A549 (cell line): ENCODE measurements around the gene MAT1A. TPM values are rescaled to one million over a fixed set of nuclear protein-coding genes. Genes with fewer than 3 reads are reported as not detected.

ENCODE experiments used
- ATAC-seq, 2 experiments: fragments of 200-7000 bp in 1 of 2; fragments of >200 bp in 1 of 2; cut with Nextera tagmentation in 1 of 2; cut with Tn5 transposase in 1 of 2; 3 replicates each; pipeline versions ENCODE4 v1.8.0 to v1.9.1; 2018 to 2020; ENCODE audit warnings: mild to moderate bottlenecking in 1 of 2, moderate library complexity in 1 of 2
- CTCF ChIA-PET: fragments of 300-600 bp; sonication (Branson Sonifier 250); formaldehyde crosslinking; extraction: SDS; loops from one replicate; lab custom pipeline; 2021; ENCODE audit warnings: antibody characterized with exemption, inconsistent platforms; lab: Yijun Ruan, JAX
- POLR2A ChIA-PET: fragments of 350-600 bp; formaldehyde crosslinking; extraction: SDS; loops from one replicate; lab custom pipeline; 2021; ENCODE audit warnings: antibody characterized with exemption, inconsistent platforms; lab: Yijun Ruan, JAX
- DNase-seq, 2 experiments: peaks; one replicate each; pipeline versions ENCODE4 v3.0.0 to v3.0.0-alpha.2; 2011 to 2016; ENCODE audit warnings: low read depth in 1 of 2, low spot score in 1 of 2
- FAIRE-seq: peaks from 2 replicates; lab custom pipeline; 2011; peaks lifted over from hg19 to GRCh38; lab: Jason Lieb, UNC
- H3K27ac ChIP-seq, 2 experiments: fragments of >200 bp; sonication (Bioruptor Twin); formaldehyde crosslinking; 3 replicates each; pipeline ENCODE4 v1.5.1; 2016 to 2017
- H3K4me1 ChIP-seq: fragments of >200 bp; sonication (Bioruptor Twin); formaldehyde crosslinking; 3 replicates; pipeline ENCODE4 v1.6.1; 2016
- H3K4me2 ChIP-seq: fragments of >200 bp; sonication (Bioruptor Twin); formaldehyde crosslinking; 3 replicates; pipeline ENCODE4 v1.6.1; 2016
- H3K4me3 ChIP-seq: fragments of >200 bp; sonication (Bioruptor Twin); formaldehyde crosslinking; 3 replicates; pipeline ENCODE4 v1.5.1; 2016
- H3K9me3 ChIP-seq: fragments of >200 bp; sonication (Bioruptor Twin); formaldehyde crosslinking; 3 replicates; pipeline ENCODE4 v1.6.1; 2016
- ATOH8 ChIP-seq: fragments of 250-450 bp; sonication (Bioruptor Pico); IDR thresholded peaks from 2 replicates; pipeline ENCODE4 v1.5.0; 2020; ENCODE audit warnings: low read depth, mild to moderate bottlenecking, moderate library complexity
- BCL3 ChIP-seq: fragments of >200 bp; sonication (Bioruptor Twin); formaldehyde crosslinking; IDR thresholded peaks from 3 replicates; pipeline ENCODE4 v1.6.1; 2016
- CBX2 ChIP-seq: fragments of 200-600 bp; sonication (generic); IDR thresholded peaks from 2 replicates; pipeline ENCODE4 v1.6.1; 2016; ENCODE audit warnings: low read depth, mild to moderate bottlenecking, borderline replicate concordance
- CHD4 ChIP-seq: fragments of 200-600 bp; sonication (generic); IDR thresholded peaks from 2 replicates; pipeline ENCODE4 v1.6.1; 2016; ENCODE audit warnings: antibody characterized with exemption, mild to moderate bottlenecking, borderline replicate concordance
- EHF ChIP-seq: fragments of 250-450 bp; sonication (Bioruptor Pico); IDR thresholded peaks from 2 replicates; pipeline ENCODE4 v1.5.0; 2020; ENCODE audit warnings: mild to moderate bottlenecking
- ESRRA ChIP-seq: fragments of 150-350 bp; IDR thresholded peaks from 2 replicates; pipeline ENCODE4 v1.6.1; 2014; ENCODE audit warnings: mild to moderate bottlenecking, low read length, borderline replicate concordance
- FOSB ChIP-seq: fragments of 250-450 bp; sonication (Bioruptor Pico); IDR thresholded peaks from 2 replicates; pipeline ENCODE4 v1.5.0; 2020; ENCODE audit warnings: mild to moderate bottlenecking, moderate library complexity
- FOXS1 ChIP-seq: fragments of 250-450 bp; sonication (Bioruptor Pico); IDR thresholded peaks from 2 replicates; pipeline ENCODE4 v1.5.0; 2020; ENCODE audit warnings: mild to moderate bottlenecking, moderate library complexity
- HMGXB4 ChIP-seq: fragments of 250-450 bp; sonication (Bioruptor Pico); IDR thresholded peaks from 2 replicates; pipeline ENCODE4 v1.5.0; 2021; ENCODE audit warnings: mild to moderate bottlenecking, moderate library complexity, borderline replicate concordance
- HOXA7 ChIP-seq: fragments of 250-450 bp; sonication (Bioruptor Pico); IDR thresholded peaks from 2 replicates; pipeline ENCODE4 v1.5.0; 2020; ENCODE audit warnings: mild to moderate bottlenecking, moderate library complexity
- MAFK ChIP-seq: fragments of 450-650 bp; IDR thresholded peaks from 2 replicates; pipeline ENCODE4 v1.6.1; 2014; ENCODE audit not compliant: partially characterized antibody
- MAZ ChIP-seq: fragments of 150-350 bp; IDR thresholded peaks from 2 replicates; pipeline ENCODE4 v1.6.1; 2014; ENCODE audit warnings: antibody characterized with exemption, low read depth, low read length, borderline replicate concordance
- NPAS2 ChIP-seq: fragments of 250-450 bp; sonication (Bioruptor Pico); IDR thresholded peaks from 2 replicates; pipeline ENCODE4 v1.8.0; 2022; ENCODE audit warnings: mild to moderate bottlenecking, moderate library complexity, borderline replicate concordance
- NR3C1 ChIP-seq: fragments of >200 bp; sonication (Bioruptor Twin); formaldehyde crosslinking; IDR thresholded peaks from 3 replicates; pipeline ENCODE4 v1.6.1; 2017
- RFX5 ChIP-seq: fragments of 450-650 bp; IDR thresholded peaks from 2 replicates; pipeline ENCODE4 v1.7.1; 2014; ENCODE audit warnings: antibody characterized with exemption, mild to moderate bottlenecking, moderate library complexity
- SMC3 ChIP-seq: fragments of >200 bp; sonication (Bioruptor Twin); formaldehyde crosslinking; IDR thresholded peaks from 3 replicates; pipeline ENCODE4 v1.6.1; 2018; ENCODE audit warnings: inconsistent platforms
- SREBF2 ChIP-seq: fragments of 450-650 bp; IDR thresholded peaks from 2 replicates; pipeline ENCODE4 v1.6.1; 2014; ENCODE audit warnings: mild to moderate bottlenecking, moderate library complexity
- TP53 ChIP-seq: fragments of 250-450 bp; sonication (Bioruptor Pico); IDR thresholded peaks from 2 replicates; pipeline ENCODE4 v1.5.0; 2021; ENCODE audit warnings: mild to moderate bottlenecking, moderate library complexity
- USF2 ChIP-seq: fragments of 450-650 bp; IDR thresholded peaks from 2 replicates; pipeline ENCODE4 v1.6.1; 2014; ENCODE audit warnings: antibody characterized with exemption
- ZSCAN20 ChIP-seq: fragments of 250-450 bp; sonication (Bioruptor Pico); IDR thresholded peaks from 2 replicates; pipeline ENCODE4 v1.8.0; 2022; ENCODE audit warnings: mild to moderate bottlenecking, moderate library complexity
- WGBS: methylation state at CpG from one replicate; pipeline ENCODE4 v1.1.6; 2017; ENCODE audit errors: missing lambda C conversion rate; 5-methylcytosine and 5-hydroxymethylcytosine counted together
- polyA plus RNA-seq, 4 experiments: library from polyadenylated mRNA; depleted of rRNA in 3 of 4; stranded (reverse); fragments of >200 nt; fragmentation: RNase III in 1 of 4; extraction: RNeasy Plus Mini Kit Qiagen cat#74134 plus additional on column Dnase treatment in 1 of 4; gene quantifications; 2 replicates in 3 of 4; 3 replicates in 1 of 4; pipeline ENCODE4 v1.2.3, GENCODE V29; 2011 to 2017

The MAT1A gene
- polyA plus RNA-seq, 2 of the 4 experiments (the other 2 are of a cell fraction) = 0.03 to 0.13 TPM

GRCh38 chr10:80277016-80277415 is 12.4 kb downstream of the MAT1A start:
- no peak for ATAC-seq
- TF ChIP-seq CHD4 (no peak), ZSCAN20 (no peak), NR3C1 (no peak), SMC3 (no peak)
- CTCF ChIA-PET = no interaction called here
- peaks cover 10% of the 10 kb centered on the region; the same call in 2 of the 3 replicates for H3K4me1 ChIP-seq
- no peaks in the 10 kb centered on the region for H3K9me3 ChIP-seq
- POLR2A ChIA-PET = no interaction called here
- H3K4me3 ChIP-seq = no peak overlapping the region
- 81% methylated on average over 3 of the region's 4 CpGs for WGBS
- FAIRE-seq = no peak
- no peak overlapping the region for H3K27ac ChIP-seq
- no peak overlapping the region for H3K4me2 ChIP-seq
- DNase-seq = no peak

GRCh38 chr10:80276335-80276734 is 13.1 kb downstream of the MAT1A start:
- Histone ChIP-seq H3K27ac (no peak overlapping the region), H3K4me3 (no peak overlapping the region), H3K4me2 (no peak overlapping the region), H3K4me1 (peaks cover 10% of the 10 kb centered on the region; the same call in 2 of the 3 replicates), H3K9me3 (no peaks in the 10 kb centered on the region)
- CTCF ChIA-PET = no interaction called here
- no peak for ATAC-seq
- WGBS = 86% methylated on average over 16 of the region's 16 CpGs
- FAIRE-seq = no peak
- POLR2A ChIA-PET = no interaction called here
- DNase-seq = no peak
- TF ChIP-seq SREBF2 (no peak), FOSB (CRISPR knock-in tag) (no peak), FOXS1 (CRISPR knock-in tag) (no peak), TP53 (no peak), HOXA7 (CRISPR knock-in tag) (no peak), EHF (CRISPR knock-in tag) (no peak), ESRRA (no peak), USF2 (no peak), RFX5 (no peak), ATOH8 (no peak), CBX2 (no peak), MAZ (no peak), BCL3 (no peak), NPAS2 (no peak), MAFK (no peak)

GRCh38 chr10:80275756-80276155 is 13.7 kb downstream of the MAT1A start:
- 42% methylated on average over 7 of the region's 7 CpGs for whole genome bisulfite sequencing
- Histone ChIP-seq H3K27ac (no peak overlapping the region), H3K4me1 (peaks cover 10% of the 10 kb centered on the region; the same call in 2 of the 3 replicates), H3K4me3 (no peak overlapping the region), H3K9me3 (no peaks in the 10 kb centered on the region), H3K4me2 (no peak overlapping the region)
- ATAC-seq (no peak), FAIRE-seq (no peak), DNase-seq (no peak)
- no peak for TF ChIP-seq HMGXB4 (CRISPR knock-in tag)
- TF ChIP-seq SMC3 = no peak
- CTCF ChIA-PET = no interaction called here
- POLR2A ChIA-PET = no interaction called here
